Stomach (tissue), 9 donors: Measurements from ENCODE around the gene TCF12. TPM values are rescaled to one million over a fixed set of nuclear protein-coding genes. Genes with fewer than 3 reads are reported as not detected.

Experiments
- DNase-seq, 2 donors: peaks; one replicate each; pipeline versions ENCODE4 v3.0.0 to v3.0.0-alpha.2; 2013 to 2019
- H3K27ac ChIP-seq, 5 donors: fragments of 200-600 bp in 4 of 5; sonication (generic) in 4 of 5; one replicate each; pipeline ENCODE4 v1.5.1; 2013 to 2019; ENCODE audit warnings: mild to moderate bottlenecking in 1 of 5, moderate library complexity in 1 of 5
- H3K27me3 ChIP-seq, 3 donors: fragments of 200-600 bp; sonication (generic); one replicate each; pipeline ENCODE4 v1.5.1; 2017 to 2019; ENCODE audit warnings: mixed run types in 1 of 3
- H3K36me3 ChIP-seq, 4 donors: fragments of 200-600 bp; sonication (generic); 1 replicate in 3 of 4; 2 replicates in 1 of 4; pipeline ENCODE4 v1.5.1; 2016 to 2019
- H3K4me1 ChIP-seq, 4 donors: fragments of 200-600 bp; sonication (generic); one replicate each; pipeline ENCODE4 v1.5.1; 2016 to 2019
- H3K4me3 ChIP-seq, 4 donors: fragments of 200-600 bp; sonication (generic) in 3 of 4; one replicate each; pipeline ENCODE4 v1.5.1; 2016 to 2019; ENCODE audit warnings: mild to moderate bottlenecking in 1 of 4
- H3K9me3 ChIP-seq, 4 donors: fragments of 200-600 bp; sonication (generic); one replicate each; pipeline ENCODE4 v1.5.1; 2016 to 2019
- CTCF ChIP-seq, 7 experiments: fragments of 450-650 bp in 4 of 7; fragments of 200-600 bp in 3 of 7; sonication (generic) in 3 of 7; IDR thresholded peaks; one replicate each; pipeline ENCODE4 v1.5.1; 2016 to 2019; ENCODE audit warnings: antibody characterized with exemption in 7 of 7, control low read depth in 2 of 7, mild to moderate bottlenecking in 1 of 7
- EP300 ChIP-seq: sonication (generic); formaldehyde crosslinking; IDR thresholded peaks from one replicate; pipeline ENCODE4 v1.6.1; 2017; ENCODE audit warnings: antibody characterized with exemption
- POLR2A ChIP-seq, 4 donors: fragments of 450-650 bp; IDR thresholded peaks; one replicate each; pipeline ENCODE4 v1.6.1; 2016; ENCODE audit warnings: antibody characterized with exemption in 4 of 4, control low read depth in 2 of 4, mild to moderate bottlenecking in 1 of 4, moderate library complexity in 1 of 4
- POLR2AphosphoS5 ChIP-seq, 3 donors: sonication (generic); formaldehyde crosslinking; IDR thresholded peaks; one replicate each; pipeline ENCODE4 v1.6.1; 2016; ENCODE audit warnings: antibody characterized with exemption in 3 of 3
- WGBS, 5 donors: extraction: QIAGEN DNeasy Blood & Tissue Kit in 3 of 5; methylation state at CpG; one replicate each; pipeline versions ENCODE4 v1.1.5 to v1.1.7; 2013 to 2018; 5-methylcytosine and 5-hydroxymethylcytosine counted together
- intact Hi-C: fragments of 100-400 bp; cut with DNase I; formaldehyde crosslinking; loops from one replicate; pipeline ENCODE4 v1.15.1; 2023; ENCODE audit warnings: low total_unique reads
- polyA plus RNA-seq, 3 donors: library from polyadenylated mRNA; stranded (reverse); fragments of 200-250 nt; gene quantifications; one replicate each; pipeline ENCODE4 v1.2.3, GENCODE V29; 2013
- total RNA-seq, 5 donors: library from RNA; depleted of rRNA; stranded (reverse); fragments of >200 nt; gene quantifications; one replicate each; pipeline versions ENCODE4 v1.1.0 to v1.2.3, GENCODE V29; 2014 to 2016
- donor health status: healthy with polysubstance abuse.
- donor health status: Bipolar disorder and iron deficiency.
- donor health status: healthy.

Gene TCF12
- total and polyA plus RNA-seq, 8 donors, result 11.2 to 462 (median 130) TPM

- Histone ChIP-seq H3K27ac (no peak overlapping the region), H3K4me1 (peaks cover 0 to 28% (median 4%) of the 10 kb centered on the region in 4 donors), H3K4me3 (no peak overlapping the region), H3K27me3 (no peaks in the 10 kb centered on the region), H3K9me3 (no peaks in the 10 kb centered on the region), H3K36me3 (no peaks in the 10 kb centered on the region)
- no peak for DNase-seq
- intact Hi-C loops, result no loop called here
- no peak for TF ChIP-seq CTCF (IDR thresholded peaks at IDR 0.05)
- no peak for TF ChIP-seq EP300
- TF ChIP-seq POLR2AphosphoS5 (IDR thresholded peaks at IDR 0.05), result no peak
- TF ChIP-seq POLR2A (IDR thresholded peaks at IDR 0.05), result no peak
- 95 to 100% (median 95%) methylated on average over 2 of the region's 2 CpGs for whole genome bisulfite sequencing, 5 donors
Observed at GRCh38 chr15:57109005-57109404, 190.6 kb downstream of the TCF12 start.

GRCh38 chr15:57111002-57111401 is 192.6 kb downstream of the TCF12 start:
- Histone ChIP-seq H3K4me3 (no peak overlapping the region), H3K4me1 (peaks cover 5 to 37% (median 13%) of the 10 kb centered on the region in 4 donors), H3K27ac (no peak overlapping the region), H3K9me3 (no peaks in the 10 kb centered on the region), H3K36me3 (no peaks in the 10 kb centered on the region), H3K27me3 (no peaks in the 10 kb centered on the region)
- intact Hi-C loops, result no loop called here
- no peak for TF ChIP-seq POLR2A (IDR thresholded peaks at IDR 0.05)
- TF ChIP-seq POLR2AphosphoS5 (IDR thresholded peaks at IDR 0.05), result no peak
- TF ChIP-seq CTCF (IDR thresholded peaks at IDR 0.05), result no peak
- TF ChIP-seq EP300, result no peak
- 93 to 96% (median 94%) methylated on average over 4 of the region's 4 CpGs for WGBS, 5 donors
- no peak for DNase-seq

GRCh38 chr15:57112178-57112577 is 193.7 kb downstream of the TCF12 start:
- TF ChIP-seq EP300, result no peak
- no peak for TF ChIP-seq CTCF (IDR thresholded peaks at IDR 0.05)
- no peak for TF ChIP-seq POLR2AphosphoS5 (IDR thresholded peaks at IDR 0.05)
- TF ChIP-seq POLR2A (IDR thresholded peaks at IDR 0.05), result no peak
- Histone ChIP-seq H3K36me3 (no peaks in the 10 kb centered on the region), H3K27me3 (no peaks in the 10 kb centered on the region), H3K9me3 (no peaks in the 10 kb centered on the region), H3K4me1 (peaks cover 5 to 37% (median 13%) of the 10 kb centered on the region in 4 donors), H3K27ac (no peak overlapping the region), H3K4me3 (no peak overlapping the region)
- intact Hi-C loops, result no loop called here
- no peak for DNase-seq
- whole genome bisulfite sequencing, 5 donors, result 73 to 85% (median 81%) methylated on average over 2 of the region's 2 CpGs

GRCh38 chr15:57114070-57114469 is 195.6 kb downstream of the TCF12 start:
- DNase-seq, result peak in 1 of 2 donors; percentile 62
- WGBS, 5 donors, result 39 to 72% (median 55%) methylated on average over 3 of the region's 3 CpGs
- H3K36me3 ChIP-seq, result no peaks in the 10 kb centered on the region
- H3K9me3 ChIP-seq, result no peaks in the 10 kb centered on the region
- TF ChIP-seq EP300 (no peak), POLR2AphosphoS5 (IDR thresholded peaks at IDR 0.05) (no peak), POLR2A (IDR thresholded peaks at IDR 0.05) (no peak), CTCF (IDR thresholded peaks at IDR 0.05) (no peak)
- H3K4me3 ChIP-seq, result no peak overlapping the region
- no peaks in the 10 kb centered on the region for H3K27me3 ChIP-seq
- intact Hi-C loops, result no loop called here
- H3K27ac ChIP-seq, result no peak overlapping the region
- peaks cover 7 to 45% (median 24%) of the 10 kb centered on the region in 4 donors for H3K4me1 ChIP-seq
